Activated naive CD4-positive, alpha-beta T cell treated with Interleukin-2 at 50 U/mL for 16 hours (primary cell): ENCODE measurements around the gene LRIG1.

ENCODE experiments used
- DNase-seq: peaks from one replicate; pipeline ENCODE4 v3.0.0-alpha.2; 2020

The LRIG1 gene

DNA sequence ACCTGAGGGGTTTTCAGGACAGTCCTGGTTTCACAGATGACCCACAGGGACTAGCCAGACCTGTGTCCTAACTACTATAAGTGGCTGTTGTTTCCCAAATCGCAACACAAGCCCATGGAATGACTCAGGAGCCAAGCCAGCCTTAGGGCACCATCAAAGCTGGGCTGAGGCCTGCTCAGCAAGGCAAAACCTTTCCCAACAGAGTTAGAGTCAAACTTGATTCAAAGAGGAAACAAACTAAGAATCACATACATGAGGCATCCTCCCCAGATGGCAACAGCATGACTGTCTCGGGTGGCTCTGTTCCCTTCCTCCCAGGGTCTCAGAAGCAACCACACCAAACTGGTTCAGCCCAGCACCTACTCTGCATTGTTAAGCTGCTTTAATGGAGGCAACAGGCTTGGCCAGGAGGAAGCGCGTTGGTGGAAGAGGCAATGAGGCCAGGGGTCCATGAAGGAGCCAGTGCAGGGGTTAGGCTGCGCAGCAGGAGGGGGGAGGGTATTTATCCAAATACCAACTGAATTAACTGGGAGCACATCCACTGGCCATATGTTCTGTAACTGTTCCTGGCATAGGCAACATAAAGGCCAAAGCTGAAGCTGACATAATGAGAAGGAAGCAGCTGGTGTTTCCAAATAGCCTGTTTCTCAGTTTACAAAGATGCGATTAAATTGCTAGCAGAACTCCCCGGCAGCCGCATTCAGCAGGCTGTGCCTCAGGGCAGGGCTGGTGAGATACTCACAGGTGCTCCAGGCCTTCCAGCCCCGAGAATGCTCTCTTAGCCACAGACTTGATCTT is 102.4 kb downstream of the LRIG1 start:
- DNase-seq = no peak

DNA sequence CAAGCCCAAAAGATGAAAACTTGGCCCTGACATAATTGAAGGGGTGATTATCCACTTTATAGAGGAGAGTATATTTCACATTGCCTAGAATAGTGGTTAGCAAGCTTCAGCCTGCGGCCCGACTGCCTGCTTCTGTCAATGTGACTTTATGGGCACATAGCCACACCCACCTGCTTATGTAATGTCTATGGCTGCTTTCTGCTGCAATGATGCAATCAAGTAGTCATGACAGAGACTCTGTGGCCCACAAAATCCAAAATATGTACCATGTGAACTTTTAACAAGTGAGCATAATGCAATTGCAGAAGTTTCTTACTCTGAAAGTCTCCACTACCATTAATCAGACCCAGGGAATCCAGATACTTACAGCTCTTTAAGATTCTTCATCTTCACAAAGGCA is 103.1 kb downstream of the LRIG1 start:
- no peak for DNase-seq

DNA sequence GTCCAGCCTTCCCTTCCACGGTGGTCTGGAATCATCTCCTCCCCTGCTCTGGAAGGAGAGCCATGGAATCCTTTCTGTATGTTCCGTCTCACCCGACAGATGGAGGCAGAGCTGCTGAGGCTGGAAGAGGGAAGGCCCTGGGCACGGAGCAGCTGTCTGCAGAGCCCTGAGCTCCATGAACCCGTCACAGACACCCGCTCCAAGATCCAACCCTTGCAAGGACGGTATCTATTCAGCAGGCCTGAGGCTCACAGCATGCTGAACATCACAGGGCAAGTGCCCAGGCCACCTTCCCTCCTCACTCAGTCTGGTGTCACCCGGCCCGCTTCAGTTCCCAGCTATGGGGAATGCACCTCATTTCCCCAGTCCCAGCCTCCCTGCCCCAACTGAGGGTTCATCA is 103.9 kb downstream of the LRIG1 start:
- DNase-seq = no peak

DNA sequence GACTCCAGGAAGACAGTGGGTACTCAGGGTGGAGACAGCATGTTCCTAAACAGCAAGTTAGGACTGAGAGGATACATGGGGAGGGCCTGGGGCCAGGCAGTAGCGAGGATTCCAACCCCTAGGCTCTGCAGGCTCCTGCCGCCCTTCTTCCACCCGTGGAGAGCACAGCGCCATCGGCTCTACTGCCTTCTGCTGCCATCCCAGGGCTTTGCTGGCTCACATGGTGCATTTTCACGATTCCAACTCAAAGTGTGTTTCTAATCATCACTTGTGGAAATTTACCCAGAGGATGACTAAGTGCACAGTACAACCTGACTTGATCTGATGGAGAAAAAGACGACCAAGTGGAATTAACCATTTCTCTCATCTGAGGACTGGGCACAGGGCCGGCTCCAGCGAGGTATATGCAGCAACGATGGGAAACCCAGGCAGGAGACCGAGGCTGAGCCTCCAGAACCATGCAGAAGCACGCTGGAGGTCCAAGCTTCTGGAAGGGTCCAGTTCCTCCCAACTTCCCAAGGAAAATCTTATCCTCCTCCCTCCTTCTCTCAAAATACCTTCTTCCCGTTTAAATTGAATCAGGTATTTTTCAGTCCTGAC is 104.6 kb downstream of the LRIG1 start:
- no peak for DNase-seq

DNA sequence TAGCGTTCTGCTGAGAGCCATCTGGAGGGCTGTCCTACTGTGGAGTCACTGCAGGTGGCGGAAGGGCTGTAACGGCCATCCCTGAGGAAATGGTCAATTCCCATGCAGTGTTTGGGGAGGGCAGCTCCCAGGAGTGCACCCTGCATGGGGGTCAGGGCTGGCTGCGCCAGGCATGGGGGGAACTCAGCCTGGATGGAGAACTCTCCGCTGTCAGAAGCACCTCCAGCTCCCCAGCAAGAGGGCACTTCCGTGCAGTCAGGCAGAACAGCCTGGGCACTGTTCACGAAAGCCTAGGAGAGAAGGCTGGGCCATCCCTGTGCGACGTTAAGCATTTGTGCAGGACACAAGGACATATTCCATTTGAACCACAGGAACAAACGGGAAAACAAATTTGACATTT is 105.2 kb downstream of the LRIG1 start:
- no peak for DNase-seq

DNA sequence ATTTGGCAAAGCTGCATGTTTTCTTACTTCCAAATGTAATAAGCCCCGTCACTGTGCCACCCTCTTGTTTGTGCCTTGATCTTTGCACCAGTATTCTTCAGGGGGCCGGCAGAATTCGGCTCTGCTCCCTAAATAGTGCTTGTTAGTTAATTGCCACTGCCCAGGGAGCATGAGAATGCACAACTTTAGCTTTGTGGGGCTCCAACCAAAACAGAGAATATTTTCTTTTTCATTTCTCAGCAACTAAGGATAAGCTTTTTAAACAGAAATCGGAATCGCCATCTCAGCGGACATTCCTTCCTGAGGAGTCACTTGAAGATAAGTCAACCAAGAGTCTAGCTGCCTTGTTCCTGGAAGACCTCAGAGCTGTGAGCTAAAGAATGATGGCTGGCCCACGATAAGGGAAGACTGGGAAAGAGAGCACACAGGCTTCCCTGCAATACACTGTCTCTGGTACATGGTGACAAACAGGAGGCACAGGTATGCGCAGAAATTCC is 106.0 kb downstream of the LRIG1 start:
- no peak for DNase-seq

DNA sequence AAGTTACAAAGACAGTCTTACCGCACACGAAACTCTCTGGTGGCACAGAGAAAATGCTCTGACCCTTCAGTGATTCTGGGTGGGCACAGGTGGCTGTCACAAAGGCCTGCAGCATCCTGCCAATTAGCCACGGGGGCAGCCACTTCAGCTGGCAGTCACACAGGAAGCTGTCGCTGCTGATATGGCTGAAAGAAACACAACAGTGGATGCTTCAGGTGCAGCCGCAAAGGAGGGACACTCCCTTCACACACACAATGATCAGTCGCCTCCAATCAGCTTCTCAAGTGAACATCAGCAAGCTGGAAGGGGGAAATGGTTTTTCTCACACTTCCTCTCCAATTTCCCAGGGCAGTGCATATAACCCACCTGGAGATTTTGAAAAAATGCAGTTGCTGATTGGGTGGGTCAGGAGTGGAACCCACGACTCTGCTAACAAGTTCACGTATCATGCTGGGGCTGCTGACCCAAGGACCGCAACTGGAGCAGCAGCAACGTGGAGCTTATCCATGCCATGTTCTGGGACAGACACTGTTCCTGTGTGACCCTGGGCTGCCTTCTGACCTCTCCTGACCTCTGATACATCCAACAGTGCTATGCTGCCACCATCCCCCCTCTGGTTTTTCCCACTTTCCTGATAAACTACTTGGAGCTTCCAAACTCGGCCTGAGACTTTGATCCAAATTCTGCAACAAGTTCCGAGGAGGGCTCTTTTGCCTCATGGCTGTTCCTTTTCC is 106.6 kb downstream of the LRIG1 start:
- peak; percentile 41 for DNase-seq

DNA sequence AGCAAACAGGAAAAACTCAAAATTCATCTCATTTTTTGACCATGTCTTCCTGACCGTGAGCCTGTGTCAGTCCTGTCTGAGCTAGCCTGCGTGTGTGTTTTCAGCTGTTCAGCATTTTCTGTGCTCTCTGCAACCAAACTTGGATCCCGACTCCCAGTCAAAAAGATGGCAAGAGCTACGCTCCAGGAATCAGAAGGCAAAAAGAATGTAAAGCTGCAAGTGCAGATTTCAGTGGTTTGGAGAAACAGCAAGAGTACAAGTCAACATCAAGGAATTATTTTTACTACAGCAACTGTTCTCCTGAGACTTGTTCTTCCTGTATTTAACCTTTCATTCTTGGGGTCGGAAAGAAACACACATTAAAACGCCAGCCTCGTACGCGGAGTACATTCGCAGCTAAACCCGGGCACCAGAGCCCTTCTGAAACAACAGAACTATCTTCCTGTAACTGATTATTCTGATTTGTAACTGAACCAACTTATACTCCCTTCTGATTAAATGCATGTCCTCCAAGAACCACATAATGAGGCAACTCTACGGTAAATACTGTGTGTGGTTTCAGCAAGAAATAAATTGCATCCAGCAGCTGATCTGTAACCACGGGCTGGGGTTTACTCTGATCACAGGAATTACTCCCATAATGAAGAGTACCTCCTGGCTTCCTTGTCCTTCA is 107.4 kb downstream of the LRIG1 start:
- no peak for DNase-seq

DNA sequence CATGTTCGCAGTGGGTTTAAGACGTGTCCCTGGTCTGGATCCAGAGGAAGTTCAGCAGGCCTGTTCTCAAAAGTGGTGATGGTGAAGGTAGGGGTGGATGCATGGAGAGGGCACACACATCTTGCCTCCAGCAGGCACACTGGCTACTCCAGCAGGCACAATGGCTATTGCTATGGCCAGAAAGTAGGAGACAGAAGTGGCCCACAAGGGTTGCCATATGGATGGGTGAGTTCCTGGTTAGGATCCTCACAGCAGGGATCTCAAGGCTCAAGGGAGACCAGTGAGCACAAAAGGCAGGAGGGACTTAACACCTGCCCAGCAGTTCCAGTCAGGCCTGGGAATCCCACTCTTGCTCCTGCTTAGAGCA is 107.9 kb downstream of the LRIG1 start:
- DNase-seq = no peak

DNA sequence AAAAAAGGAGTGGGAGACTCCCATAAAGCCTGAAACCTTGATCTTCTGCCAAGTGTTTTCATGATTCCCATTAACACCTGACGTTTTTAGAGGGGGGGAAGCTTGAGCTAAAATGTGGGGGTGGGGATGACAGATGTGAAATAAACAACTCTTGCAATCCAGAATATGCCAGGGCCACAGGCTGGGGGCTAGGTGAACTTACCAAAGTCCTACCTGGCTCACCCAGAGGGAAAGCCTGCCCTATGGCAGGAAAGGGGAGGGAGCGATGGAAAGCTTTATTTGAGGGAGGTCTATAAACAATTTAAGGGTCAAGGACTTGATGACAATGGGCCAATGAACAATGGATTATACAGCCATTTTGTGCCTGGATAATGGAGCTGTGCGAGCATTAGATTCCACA is 108.3 kb downstream of the LRIG1 start:
- no peak for DNase-seq

DNA sequence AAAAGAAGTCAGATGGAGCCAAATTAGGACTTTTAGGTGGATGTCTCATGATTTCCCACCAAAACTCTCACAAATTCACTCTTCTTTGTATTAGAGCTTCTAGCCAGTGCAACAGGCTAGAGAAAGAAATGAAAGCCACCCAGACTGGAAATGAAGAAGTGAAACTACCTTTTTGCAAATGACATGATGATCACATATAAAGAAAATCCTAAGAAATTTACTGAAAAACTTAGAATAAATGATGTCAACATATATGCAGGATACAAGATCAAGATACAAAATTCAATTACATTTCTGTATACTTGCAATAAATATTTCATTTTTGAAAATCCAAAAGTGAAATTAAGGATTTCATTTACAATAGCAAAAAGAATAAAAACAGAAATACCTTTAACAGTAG is 110.8 kb downstream of the LRIG1 start:
- no peak for DNase-seq

DNA sequence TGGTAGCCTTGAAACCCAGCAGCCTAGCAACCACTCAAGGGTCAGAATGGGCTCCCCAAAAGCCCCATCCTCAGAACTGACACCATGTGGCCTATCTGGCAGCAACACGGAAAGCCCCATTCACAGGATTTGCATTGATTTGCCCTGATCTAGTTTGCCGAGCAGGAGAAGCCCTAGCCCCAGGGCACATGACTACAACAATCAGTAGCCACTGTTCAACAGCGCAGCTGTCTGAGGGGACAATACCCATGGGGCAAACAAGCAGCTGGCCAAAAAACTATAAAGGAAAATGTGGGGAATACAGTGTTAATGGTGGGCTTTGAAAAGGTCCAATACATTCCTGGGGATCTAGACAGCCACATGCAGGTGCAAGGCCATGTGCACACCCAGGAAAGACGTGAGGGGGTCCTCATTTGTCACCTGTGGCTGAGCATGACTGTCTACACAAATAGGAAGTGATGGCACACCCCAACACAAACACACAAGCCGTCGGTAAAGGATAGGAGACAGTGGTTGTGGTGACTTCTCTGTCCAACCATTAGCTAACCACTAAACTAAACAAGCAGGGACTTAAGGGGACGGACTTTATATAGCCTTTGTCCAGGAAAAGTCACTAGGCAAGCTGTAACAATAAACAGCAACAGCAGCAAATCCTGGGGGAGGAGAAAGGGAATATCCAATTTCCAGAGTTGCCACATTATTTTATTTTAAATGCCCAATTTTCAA is 113.7 kb downstream of the LRIG1 start:
- no peak for DNase-seq

DNA sequence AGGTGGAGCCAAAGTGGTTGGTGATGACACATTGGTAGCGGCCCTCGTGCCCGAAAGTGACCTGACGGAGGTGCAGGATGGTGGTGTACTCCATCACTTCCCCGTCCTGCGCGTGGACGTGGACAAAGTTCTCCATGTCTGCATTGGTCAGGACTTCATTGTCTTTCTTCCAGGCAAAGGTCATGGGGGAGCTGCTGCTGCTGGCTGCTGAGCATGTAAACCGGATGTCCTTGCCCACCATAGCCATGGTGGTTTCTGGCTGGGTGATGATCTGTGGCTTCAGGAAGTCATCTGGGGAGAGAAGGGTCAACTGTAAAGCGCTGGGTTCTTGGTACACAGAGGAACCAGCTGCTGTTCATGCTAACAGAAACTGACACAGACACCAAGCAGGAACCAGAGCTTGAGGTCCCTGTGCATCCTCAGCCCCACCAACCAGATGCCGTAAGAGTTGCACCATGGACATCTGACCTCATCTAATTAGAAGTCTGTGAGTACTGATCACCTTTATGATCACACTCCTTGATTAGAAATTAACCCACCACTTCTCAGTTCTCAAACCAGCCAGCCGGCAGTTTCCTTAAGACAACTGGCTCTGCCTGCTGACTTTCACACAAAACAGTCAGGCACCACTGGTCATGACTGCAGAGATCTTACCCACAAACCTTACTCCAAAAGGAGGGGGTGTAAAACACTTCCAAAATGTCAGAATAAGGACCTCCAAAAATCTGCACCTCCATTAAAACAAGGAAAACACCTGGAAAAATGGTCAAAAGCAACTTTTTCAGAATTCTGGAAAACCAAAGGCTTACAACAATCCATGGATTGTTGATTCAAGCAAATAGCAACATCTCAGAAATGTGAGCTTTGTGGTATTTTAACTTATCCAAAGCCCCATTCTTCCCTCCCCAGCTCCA is 114.6 kb downstream of the LRIG1 start:
- DNase-seq = no peak

DNA sequence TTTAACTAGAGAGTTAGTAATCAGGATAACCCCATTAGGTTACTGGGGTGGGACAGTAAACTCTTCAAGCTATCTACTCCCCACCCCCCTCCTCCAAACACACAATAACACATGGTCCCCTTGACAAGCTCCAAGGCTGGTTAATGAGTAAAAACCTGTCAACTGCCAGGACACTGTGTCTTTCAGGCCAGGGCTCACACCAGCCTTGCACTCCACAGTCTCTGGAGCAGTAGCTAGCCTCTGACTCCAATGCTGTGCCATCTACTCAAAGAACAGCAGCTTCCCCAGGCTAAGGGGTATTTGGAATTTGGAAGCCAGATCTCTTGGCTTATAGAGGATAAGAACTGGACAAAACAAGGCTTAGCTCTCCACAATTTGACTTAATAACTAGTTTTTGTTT is 115.8 kb downstream of the LRIG1 start:
- DNase-seq = no peak

DNA sequence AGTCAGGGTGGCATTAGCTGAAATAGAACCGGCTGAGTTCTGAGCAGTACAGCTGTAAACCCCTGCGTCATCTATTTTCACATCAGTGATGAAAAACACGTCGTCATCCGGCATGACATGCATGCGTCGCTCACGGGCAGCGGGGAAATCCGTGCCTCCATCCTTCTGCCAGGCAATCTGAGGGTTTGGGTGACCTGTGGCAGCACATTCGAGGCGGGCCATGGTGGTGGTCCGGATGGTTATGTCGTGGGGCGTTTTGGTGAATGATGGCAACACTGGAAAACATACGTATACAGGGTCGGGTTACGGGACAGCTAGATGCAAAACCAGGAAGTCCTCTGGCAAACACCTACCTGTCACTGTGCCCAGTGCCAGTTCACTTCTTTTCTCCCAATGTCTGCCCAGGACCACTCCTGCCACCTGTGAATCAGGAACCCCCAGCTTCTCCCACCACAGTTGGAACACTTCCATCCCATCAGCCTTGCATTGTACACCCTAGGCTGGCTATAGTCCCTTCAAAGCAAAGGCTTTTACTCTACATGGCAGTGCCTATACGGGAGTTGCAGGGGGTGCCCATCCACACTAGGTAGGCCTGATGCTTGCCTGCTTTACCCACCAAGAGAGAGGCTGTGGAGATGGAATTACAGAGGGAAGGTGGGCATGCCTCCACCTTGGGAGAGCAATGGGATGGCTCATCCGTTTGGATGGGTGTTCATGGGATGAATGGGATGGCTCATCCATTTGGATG is 116.7 kb downstream of the LRIG1 start:
- DNase-seq = no peak

DNA sequence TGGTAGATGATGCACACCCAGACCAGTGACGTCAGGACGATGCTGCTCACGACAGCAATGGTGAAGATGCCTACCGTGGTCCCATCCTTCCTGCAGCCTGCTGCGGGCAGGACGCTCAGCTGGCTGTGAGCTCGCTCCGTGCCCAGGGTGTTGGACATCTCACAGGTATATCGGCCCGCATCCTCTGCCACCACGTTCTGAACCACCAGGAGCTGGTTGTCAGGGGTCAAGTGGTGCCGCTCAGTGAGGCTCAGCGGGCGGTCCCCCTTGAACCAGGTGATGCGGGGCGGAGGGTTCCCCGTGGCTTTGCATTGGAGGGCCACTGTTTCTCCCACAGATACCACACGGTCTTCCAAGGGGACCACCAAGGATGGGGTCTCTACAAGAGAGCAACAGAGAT is 117.8 kb downstream of the LRIG1 start:
- no peak for DNase-seq

DNA sequence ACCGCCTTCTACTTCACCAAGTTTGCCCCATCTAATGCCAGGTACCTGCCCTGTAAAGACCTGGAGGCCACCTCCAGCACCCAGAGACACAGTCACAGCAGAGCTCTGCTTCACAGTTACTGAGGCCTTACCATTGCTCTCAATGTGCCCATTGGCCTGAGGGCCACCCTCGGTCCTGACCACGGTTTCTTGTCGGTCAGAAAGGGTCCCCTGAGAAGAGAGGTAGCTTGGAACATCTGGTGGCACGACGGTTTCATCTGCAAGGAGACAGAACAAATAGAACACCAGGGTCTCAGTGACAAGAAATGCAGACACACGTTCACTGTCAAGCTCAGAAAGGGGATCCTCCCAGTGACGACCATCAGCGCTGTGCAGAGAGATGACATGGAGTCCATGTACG is 118.7 kb downstream of the LRIG1 start:
- DNase-seq = no peak

DNA sequence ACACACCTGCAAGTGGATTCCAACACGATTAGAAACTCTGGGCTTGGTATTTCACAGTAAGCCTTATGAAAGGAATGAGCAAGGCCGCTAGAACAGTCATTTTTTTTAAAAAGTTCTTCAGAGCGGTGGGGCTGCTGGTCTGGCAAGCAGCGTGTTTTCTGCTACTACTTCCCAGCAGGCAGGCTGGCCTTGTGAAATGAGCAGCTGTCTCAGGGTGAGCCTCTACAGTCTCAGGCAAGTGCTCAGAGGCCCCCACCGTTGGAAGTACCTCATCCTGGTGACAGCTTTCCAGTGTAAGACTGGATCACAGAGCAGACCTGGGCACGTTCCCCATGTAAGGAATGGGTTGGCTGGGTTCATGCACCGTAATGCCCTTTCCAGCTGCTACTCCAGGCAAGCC is 119.2 kb downstream of the LRIG1 start:
- no peak for DNase-seq

DNA sequence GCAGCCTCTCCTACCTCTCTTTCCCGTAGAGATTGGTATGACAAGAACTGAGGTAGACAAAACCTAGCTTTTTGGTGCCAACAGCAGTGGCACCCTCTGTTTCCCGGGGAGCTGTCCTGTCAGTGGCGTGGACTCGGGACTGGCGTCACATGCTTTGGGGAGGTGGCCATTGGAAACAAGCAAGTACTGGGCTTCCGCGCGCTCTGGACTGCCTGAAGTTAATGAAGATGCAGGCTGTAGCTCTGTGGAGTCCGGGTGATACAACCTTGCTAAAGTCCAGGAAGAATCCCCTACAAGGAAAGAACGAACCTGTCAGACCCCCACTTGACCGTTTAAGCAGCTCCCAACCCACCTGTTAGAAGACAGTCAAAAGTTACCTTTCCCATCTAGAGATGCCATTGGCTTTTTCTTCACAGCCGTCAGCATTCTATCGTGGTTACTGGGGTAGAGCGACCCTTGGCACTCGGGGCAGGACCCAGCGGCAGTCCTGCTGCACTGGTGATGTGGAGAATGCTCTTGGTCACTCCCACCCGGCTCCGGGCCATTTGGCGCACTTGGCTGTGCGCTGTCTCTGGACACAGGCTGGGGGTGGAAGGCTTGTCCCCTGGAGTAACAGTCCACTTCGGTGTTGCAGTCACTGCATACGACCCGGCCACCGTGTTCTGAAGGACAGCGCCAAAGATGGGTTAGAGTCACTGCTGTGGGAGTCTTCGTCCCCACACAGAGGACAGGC is 120.5 kb downstream of the LRIG1 start:
- DNase-seq = no peak

DNA sequence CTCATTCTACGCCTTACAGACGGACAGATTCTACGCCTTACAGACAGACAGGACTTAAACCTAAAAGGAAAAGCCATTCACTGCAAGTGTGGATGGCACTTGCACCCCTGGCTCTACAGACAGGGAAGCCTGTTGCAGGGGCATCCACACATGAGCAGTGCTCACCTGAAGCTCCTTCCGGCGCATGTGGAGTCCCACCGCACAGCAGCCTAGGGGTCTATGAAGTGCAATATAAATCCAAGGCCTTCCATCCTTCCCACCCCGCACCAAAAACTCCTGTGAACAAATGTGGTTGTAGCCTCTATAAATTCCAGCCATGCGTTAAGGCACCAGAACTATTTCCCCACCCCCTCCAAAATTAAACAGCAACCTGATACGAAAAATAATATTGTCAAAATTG is 121.3 kb downstream of the LRIG1 start:
- no peak for DNase-seq
